Type B pancreatic cell (in vitro differentiated cells): Measurements from ENCODE around the gene STMND1. TPM values are rescaled to one million over a fixed set of nuclear protein-coding genes. Genes with fewer than 3 reads are reported as not detected.

Experiments
- DNase-seq: peaks from one replicate; pipeline ENCODE4 v3.0.0; 2021; ENCODE audit warnings: mixed read lengths; ENCODE audit not compliant: unreplicated experiment; ENCODE audit errors: extremely low spot score
- H3K27ac Mint-ChIP-seq: 2 replicates; pipeline ENCODE4 v1.8.0; 2021; ENCODE audit warnings: mild to moderate bottlenecking, mixed read lengths
- H3K27me3 Mint-ChIP-seq: 2 replicates; pipeline ENCODE4 v1.8.0; 2021; ENCODE audit warnings: mixed read lengths
- H3K36me3 Mint-ChIP-seq: 2 replicates; pipeline ENCODE4 v1.8.0; 2021; ENCODE audit warnings: mixed read lengths
- H3K4me1 Mint-ChIP-seq: one replicate; pipeline ENCODE4 v1.8.0; 2021; ENCODE audit warnings: mixed read lengths; ENCODE audit not compliant: unreplicated experiment
- H3K4me3 Mint-ChIP-seq: 2 replicates; pipeline ENCODE4 v1.8.0; 2021; ENCODE audit warnings: mild to moderate bottlenecking, mixed read lengths
- H3K9me3 Mint-ChIP-seq: 2 replicates; pipeline ENCODE4 v1.8.0; 2021; ENCODE audit warnings: mixed read lengths
- total RNA-seq: library from RNA; stranded (reverse); gene quantifications from 2 replicates; pipeline ENCODE4 v1.2.1, GENCODE V29; 2021; ENCODE audit warnings: low replicate concordance
- TF ChIP-seq, protein P1 (sequence below): fragments of 200-600 bp; sonication (generic); conservative IDR thresholded peaks from 2 replicates; pipeline ENCODE4 v1.5.0; 2021; ENCODE audit warnings: antibody characterized with exemption, mild to moderate bottlenecking

The STMND1 gene
- total RNA-seq, 1 donor from 2014 or later = 2.2 TPM

DNA sequence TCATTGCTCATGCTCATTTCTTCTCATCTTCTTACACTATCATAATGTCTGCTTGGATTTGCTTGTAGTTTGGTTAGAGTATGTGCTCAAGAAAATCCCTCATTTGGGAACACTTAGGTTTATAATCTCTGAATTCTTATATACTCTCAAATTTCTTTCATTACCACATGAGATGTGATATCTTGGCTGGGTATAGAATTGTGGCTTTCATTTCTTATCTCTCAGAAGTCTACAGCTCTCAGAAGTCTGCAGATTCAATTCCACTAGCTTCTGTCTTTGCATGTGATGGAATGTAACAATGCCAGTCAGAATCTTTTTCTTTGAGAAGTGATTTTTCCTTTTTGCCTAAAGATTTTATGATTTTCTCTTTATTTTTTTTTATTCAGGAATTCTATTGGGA is 50.9 kb downstream of the STMND1 start:
- no peaks in the 10 kb centered on the region for H3K27me3 Mint-ChIP-seq
- TF ChIP-seq, protein P1, sequence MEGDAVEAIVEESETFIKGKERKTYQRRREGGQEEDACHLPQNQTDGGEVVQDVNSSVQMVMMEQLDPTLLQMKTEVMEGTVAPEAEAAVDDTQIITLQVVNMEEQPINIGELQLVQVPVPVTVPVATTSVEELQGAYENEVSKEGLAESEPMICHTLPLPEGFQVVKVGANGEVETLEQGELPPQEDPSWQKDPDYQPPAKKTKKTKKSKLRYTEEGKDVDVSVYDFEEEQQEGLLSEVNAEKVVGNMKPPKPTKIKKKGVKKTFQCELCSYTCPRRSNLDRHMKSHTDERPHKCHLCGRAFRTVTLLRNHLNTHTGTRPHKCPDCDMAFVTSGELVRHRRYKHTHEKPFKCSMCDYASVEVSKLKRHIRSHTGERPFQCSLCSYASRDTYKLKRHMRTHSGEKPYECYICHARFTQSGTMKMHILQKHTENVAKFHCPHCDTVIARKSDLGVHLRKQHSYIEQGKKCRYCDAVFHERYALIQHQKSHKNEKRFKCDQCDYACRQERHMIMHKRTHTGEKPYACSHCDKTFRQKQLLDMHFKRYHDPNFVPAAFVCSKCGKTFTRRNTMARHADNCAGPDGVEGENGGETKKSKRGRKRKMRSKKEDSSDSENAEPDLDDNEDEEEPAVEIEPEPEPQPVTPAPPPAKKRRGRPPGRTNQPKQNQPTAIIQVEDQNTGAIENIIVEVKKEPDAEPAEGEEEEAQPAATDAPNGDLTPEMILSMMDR = no peak
- H3K4me1 Mint-ChIP-seq = no peaks in the 10 kb centered on the region
- no peaks in the 10 kb centered on the region for H3K36me3 Mint-ChIP-seq
- H3K4me3 Mint-ChIP-seq = no peak overlapping the region
- H3K27ac Mint-ChIP-seq = no peak overlapping the region
- H3K9me3 Mint-ChIP-seq = no peaks in the 10 kb centered on the region
- no peak for DNase-seq

DNA sequence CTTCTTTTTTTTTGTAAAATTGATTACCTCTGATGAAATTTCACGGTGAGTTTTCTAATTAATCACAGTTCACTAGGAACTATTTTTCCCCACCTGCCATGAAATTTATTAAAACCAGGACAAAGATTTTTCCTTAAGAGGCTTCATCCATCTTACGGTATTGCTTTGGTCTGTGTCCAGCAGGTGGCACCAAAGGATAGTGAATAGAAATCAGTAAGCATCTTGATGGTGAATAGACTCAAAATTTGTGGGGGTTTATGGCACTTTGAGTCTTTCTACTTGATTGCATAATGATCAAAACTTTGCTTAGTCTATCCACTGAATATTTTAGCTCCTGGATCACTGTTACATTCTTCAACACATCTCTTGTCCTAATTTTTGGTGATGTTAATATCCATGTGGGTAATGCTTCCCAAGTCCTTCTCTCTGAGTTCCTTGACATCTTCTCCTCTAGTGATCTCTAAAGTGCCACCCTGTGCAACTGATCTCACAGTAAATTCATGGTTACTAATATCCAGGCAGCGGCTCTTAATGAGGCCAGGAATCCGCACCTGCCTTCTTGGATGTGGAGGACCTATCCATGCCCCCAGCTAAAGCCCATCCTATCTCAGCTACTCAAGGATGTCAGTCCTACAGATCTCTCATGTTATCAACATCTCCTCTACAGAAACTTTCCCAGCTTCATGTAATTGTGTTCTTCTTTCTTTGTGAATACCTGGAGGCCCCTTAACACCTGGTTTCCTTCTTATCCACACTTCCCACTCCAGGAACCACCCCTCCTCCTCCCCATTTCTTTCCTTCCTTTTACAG is 54.5 kb downstream of the STMND1 start:
- TF ChIP-seq, protein P1 = peak; percentile 95
- peaks cover 4% of the 10 kb centered on the region for H3K27me3 Mint-ChIP-seq
- no peak for DNase-seq
- H3K27ac Mint-ChIP-seq = no peak overlapping the region
- H3K4me3 Mint-ChIP-seq = no peak overlapping the region
- H3K36me3 Mint-ChIP-seq = no peaks in the 10 kb centered on the region
- no peaks in the 10 kb centered on the region for H3K9me3 Mint-ChIP-seq
- H3K4me1 Mint-ChIP-seq = no peaks in the 10 kb centered on the region

DNA sequence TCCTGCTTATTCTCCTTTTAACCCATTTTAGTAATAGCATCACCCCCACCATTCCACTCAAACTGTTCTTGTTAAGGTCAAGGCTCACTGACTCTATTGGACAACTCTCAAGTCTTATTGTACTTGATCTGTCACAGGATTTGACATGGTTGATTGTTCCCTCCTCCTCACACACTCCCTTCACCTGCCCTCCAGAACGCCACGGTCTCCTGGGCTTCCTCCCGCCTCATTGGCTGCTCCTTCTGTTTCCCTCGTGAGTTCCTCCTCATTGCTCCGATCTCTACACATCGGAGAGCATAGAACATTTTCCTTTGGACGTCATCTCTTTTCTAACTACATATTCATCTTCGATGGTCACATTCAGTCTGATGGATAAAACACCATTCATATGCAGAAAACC is 55.1 kb downstream of the STMND1 start:
- Mint-ChIP-seq H3K27me3 (peaks cover 4% of the 10 kb centered on the region), H3K27ac (no peak overlapping the region), H3K9me3 (no peaks in the 10 kb centered on the region), H3K36me3 (no peaks in the 10 kb centered on the region), H3K4me3 (no peak overlapping the region), H3K4me1 (no peaks in the 10 kb centered on the region)
- no peak for DNase-seq
- TF ChIP-seq, protein P1 = no peak

DNA sequence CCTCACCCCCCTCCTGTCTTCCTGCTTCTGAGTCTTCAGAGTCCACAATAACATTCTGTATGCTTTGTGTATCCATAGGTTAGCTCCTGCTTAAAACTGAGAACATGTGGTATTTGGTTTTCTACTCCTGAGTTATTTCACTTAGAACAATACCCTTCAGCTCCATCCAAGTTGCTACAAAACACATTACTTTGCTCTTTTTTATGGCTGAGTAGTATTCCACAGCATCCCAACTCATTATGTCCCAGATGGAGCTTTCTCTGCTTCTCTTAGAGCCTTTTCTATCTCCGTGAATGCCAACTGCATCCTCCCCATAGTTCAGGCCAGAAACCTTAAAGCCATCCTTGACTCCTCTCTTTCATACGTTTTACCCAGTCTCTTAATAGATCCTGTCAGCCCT is 55.8 kb downstream of the STMND1 start:
- Mint-ChIP-seq H3K4me3 (no peak overlapping the region), H3K27me3 (peaks cover 4% of the 10 kb centered on the region)

DNA sequence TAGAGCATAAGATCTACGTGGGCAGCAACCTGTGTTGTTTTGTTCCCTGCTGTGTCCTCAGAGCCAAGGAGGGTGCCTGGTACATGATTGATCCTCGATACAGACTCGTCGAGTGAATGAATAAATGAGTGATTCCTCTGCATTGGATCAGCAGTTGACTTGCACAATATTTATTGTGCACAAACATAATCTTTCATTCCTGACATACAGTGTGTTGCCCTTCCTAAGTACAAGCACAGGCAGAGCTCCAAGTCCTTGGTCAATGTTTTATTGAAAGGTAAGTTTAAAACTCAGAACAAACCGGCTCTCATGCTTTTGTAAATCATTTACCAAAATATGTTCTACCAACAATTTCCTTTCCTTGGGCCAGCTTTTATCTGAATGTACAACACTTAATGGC is 57.4 kb downstream of the STMND1 start:
- Mint-ChIP-seq H3K27ac (no peak overlapping the region), H3K36me3 (no peaks in the 10 kb centered on the region), H3K4me3 (no peak overlapping the region), H3K4me1 (no peaks in the 10 kb centered on the region), H3K27me3 (peaks cover 4% of the 10 kb centered on the region), H3K9me3 (no peaks in the 10 kb centered on the region)
- TF ChIP-seq, protein P1 = no peak
- DNase-seq = no peak

More for the DNA sequence above, 55.8 kb downstream of the STMND1 start:
- Mint-ChIP-seq H3K27ac (no peak overlapping the region), H3K4me1 (no peaks in the 10 kb centered on the region), H3K36me3 (no peaks in the 10 kb centered on the region), H3K9me3 (no peaks in the 10 kb centered on the region)
- TF ChIP-seq, protein P1 = no peak
- no peak for DNase-seq
